ENCODE data around the gene ADAM8. TPM values are rescaled to one million over a fixed set of nuclear protein-coding genes. Genes with fewer than 3 reads are reported as not detected.
"Not testable (repeated sequence)": the region's sequence is repeated elsewhere in the genome, so short reads cannot be mapped to it uniquely, and the experiment has no call there.

The ADAM8 gene
- 3.3 TPM for polyA plus RNA-seq (ENCODE audit: insufficient read length)

- DNase-seq, result no peak
Observed at GRCh38 chr10:133276435-133277201, at the start of gene ADAM8. Gene ADAM8 (minus strand): TSS chr10:133276868. CDS start chr10:133276817, 51 bp downstream.

- no peak for DNase-seq
Observed at GRCh38 chr10:133326223-133326551, 49.5 kb upstream of the ADAM8 start.

GRCh38 chr10:133325440-133326222, 49.0 kb upstream of the ADAM8 start:
- no peak for DNase-seq

GRCh38 chr10:133324857-133325260, 48.2 kb upstream of the ADAM8 start:
- no peak for DNase-seq

- no peak for DNase-seq
Observed at GRCh38 chr10:133324198-133324792, 47.6 kb upstream of the ADAM8 start.

- DNase-seq, result not testable (repeated sequence)
Observed at GRCh38 chr10:133322064-133322709, 45.5 kb upstream of the ADAM8 start.

- DNase-seq, result not testable (repeated sequence)
Observed at GRCh38 chr10:133320852-133321422, 44.3 kb upstream of the ADAM8 start.

- DNase-seq, result no peak
Observed at GRCh38 chr10:133318494-133319127, 41.9 kb upstream of the ADAM8 start.

- DNase-seq, result no peak
Observed at GRCh38 chr10:133316732-133317131, 40.1 kb upstream of the ADAM8 start.

GRCh38 chr10:133316266-133316665, 39.6 kb upstream of the ADAM8 start:
- DNase-seq, result no peak

GRCh38 chr10:133315847-133316246, 39.2 kb upstream of the ADAM8 start:
- no peak for DNase-seq

GRCh38 chr10:133314911-133315310, 38.2 kb upstream of the ADAM8 start:
- DNase-seq, result no peak

- no peak for DNase-seq
Observed at GRCh38 chr10:133313192-133313591, 36.5 kb upstream of the ADAM8 start.

GRCh38 chr10:133312769-133313145, 36.1 kb upstream of the ADAM8 start:
- no peak for DNase-seq

- DNase-seq, result no peak
Observed at GRCh38 chr10:133312016-133312768, 35.5 kb upstream of the ADAM8 start.

GRCh38 chr10:133311570-133311969, 34.9 kb upstream of the ADAM8 start:
- no peak for DNase-seq

- no peak for DNase-seq
Observed at GRCh38 chr10:133310789-133311188, 34.1 kb upstream of the ADAM8 start.

GRCh38 chr10:133310399-133310755, 33.7 kb upstream of the ADAM8 start:
- DNase-seq, result no peak

GRCh38 chr10:133309720-133310398, 33.2 kb upstream of the ADAM8 start:
- DNase-seq, result no peak

GRCh38 chr10:133309100-133309719, 32.5 kb upstream of the ADAM8 start:
- DNase-seq, result peak; percentile 86

All from hindlimb muscle (tissue), 1 donor.